NOMO-1 (cell line): Measurements from ENCODE around the gene FAM83E.
"Not testable (repeated sequence)": the region's sequence is repeated elsewhere in the genome, so short reads cannot be mapped to it uniquely, and the experiment has no call there.

Experiments used
- DNase-seq, 2 experiments: peaks; one replicate each; lab custom pipeline; 2025; ENCODE audit not compliant: unreplicated experiment in 2 of 2; lab: John Stamatoyannopoulos, UW

Gene FAM83E

GRCh38 chr19:48642862-48643261 is 28.0 kb upstream of the FAM83E start:
- DNase-seq, result no peak

- DNase-seq, result no peak
These were observed 27.0 kb upstream of the FAM83E start for GRCh38 chr19:48641850-48642249.

- DNase-seq, result no peak
These were observed 24.9 kb upstream of the FAM83E start for GRCh38 chr19:48639483-48640375.

GRCh38 chr19:48638831-48639381 is 24.0 kb upstream of the FAM83E start:
- DNase-seq, result no peak

GRCh38 chr19:48637948-48638830 is 23.3 kb upstream of the FAM83E start:
- peak; percentile 85 to 89 for DNase-seq

- peak; percentile 99 to 100 for DNase-seq
These were observed 22.6 kb upstream of the FAM83E start for GRCh38 chr19:48637449-48637947.

GRCh38 chr19:48636859-48637448 is 22.1 kb upstream of the FAM83E start, which contains the start of gene DBP:
Gene DBP (minus strand): TSS chr19:48637379. CDS start chr19:48636994, 385 bp downstream.
- peak in 1 of 2 experiments; percentile 69 for DNase-seq

GRCh38 chr19:48635966-48636858 is 21.3 kb upstream of the FAM83E start:
- DNase-seq, result no peak

GRCh38 chr19:48635263-48635965 is 20.5 kb upstream of the FAM83E start:
- DNase-seq, result peak; percentile 23 to 50

- peak; percentile 95 to 96 for DNase-seq
These were observed 19.8 kb upstream of the FAM83E start for GRCh38 chr19:48634424-48635262.

GRCh38 chr19:48634036-48634342 is 19.1 kb upstream of the FAM83E start:
- DNase-seq, result no peak

- no peak for DNase-seq
These were observed 18.5 kb upstream of the FAM83E start for GRCh38 chr19:48633148-48634035.

- no peak for DNase-seq
These were observed 17.8 kb upstream of the FAM83E start for GRCh38 chr19:48632692-48633147.

- DNase-seq, result not testable (repeated sequence)
These were observed 17.4 kb upstream of the FAM83E start for GRCh38 chr19:48632286-48632685.

GRCh38 chr19:48631225-48631624 is 16.3 kb upstream of the FAM83E start:
- no peak for DNase-seq

- DNase-seq, result no peak
These were observed 15.6 kb upstream of the FAM83E start for GRCh38 chr19:48630296-48631063.
